ENCODE results near the gene TMEM63B.

DNA sequence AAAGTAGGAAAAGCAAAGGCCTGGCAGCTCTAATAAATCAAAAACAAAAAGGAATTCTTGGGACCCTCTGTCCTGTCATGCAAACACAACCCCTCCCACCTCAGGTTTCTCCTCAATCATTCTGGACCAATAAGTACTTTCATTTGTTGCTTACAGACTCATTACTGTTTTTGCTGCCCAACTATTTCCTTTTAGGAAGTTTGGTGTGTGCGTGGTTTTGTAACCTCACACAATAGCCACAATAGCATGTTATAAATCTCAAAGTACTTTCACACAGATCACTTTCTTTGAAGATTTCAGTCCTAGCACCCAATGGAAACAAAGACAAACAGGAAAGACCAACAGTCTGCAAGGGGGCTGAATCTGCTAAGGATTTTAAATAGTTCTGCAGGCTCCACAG is 4.6 kb upstream of the TMEM63B start:
- TF ChIP-seq, protein P1, sequence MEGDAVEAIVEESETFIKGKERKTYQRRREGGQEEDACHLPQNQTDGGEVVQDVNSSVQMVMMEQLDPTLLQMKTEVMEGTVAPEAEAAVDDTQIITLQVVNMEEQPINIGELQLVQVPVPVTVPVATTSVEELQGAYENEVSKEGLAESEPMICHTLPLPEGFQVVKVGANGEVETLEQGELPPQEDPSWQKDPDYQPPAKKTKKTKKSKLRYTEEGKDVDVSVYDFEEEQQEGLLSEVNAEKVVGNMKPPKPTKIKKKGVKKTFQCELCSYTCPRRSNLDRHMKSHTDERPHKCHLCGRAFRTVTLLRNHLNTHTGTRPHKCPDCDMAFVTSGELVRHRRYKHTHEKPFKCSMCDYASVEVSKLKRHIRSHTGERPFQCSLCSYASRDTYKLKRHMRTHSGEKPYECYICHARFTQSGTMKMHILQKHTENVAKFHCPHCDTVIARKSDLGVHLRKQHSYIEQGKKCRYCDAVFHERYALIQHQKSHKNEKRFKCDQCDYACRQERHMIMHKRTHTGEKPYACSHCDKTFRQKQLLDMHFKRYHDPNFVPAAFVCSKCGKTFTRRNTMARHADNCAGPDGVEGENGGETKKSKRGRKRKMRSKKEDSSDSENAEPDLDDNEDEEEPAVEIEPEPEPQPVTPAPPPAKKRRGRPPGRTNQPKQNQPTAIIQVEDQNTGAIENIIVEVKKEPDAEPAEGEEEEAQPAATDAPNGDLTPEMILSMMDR (IDR thresholded peaks at IDR 0.05): no peak
- no peak for TF ChIP-seq POLR2A (IDR thresholded peaks at IDR 0.05)
